Neural cell (in vitro differentiated cells): Measurements from ENCODE around the gene CAPN14. TPM values are rescaled to one million over a fixed set of nuclear protein-coding genes. Genes with fewer than 3 reads are reported as not detected.

Experiments
- H2AFZ ChIP-seq: fragments of 200-600, 300-800 bp; sonication (generic), shearing (Covaris generic); 2 replicates; pipeline ENCODE4 v1.6.0; 2014; ENCODE audit warnings: low read depth, mild to moderate bottlenecking, antibody characterized with exemption, low read length, moderate library complexity
- H3F3A ChIP-seq: fragments of 200-600 bp; shearing (Covaris generic); 2 replicates; pipeline ENCODE4 v1.6.1; 2016; ENCODE audit warnings: mild to moderate bottlenecking, moderate library complexity, mixed read lengths, antibody characterized with exemption, low read length; ENCODE audit not compliant: insufficient read depth, poor library complexity, severe bottlenecking
- H3K27ac ChIP-seq: fragments of 200-600, 300-800 bp; sonication (generic), shearing (Covaris generic); 2 replicates; pipeline ENCODE4 v1.5.1; 2014; ENCODE audit warnings: mild to moderate bottlenecking, low read length, moderate library complexity
- H3K27me3 ChIP-seq: fragments of 300-800, 200-600 bp; sonication (generic), shearing (Covaris generic); 2 replicates; pipeline ENCODE4 v1.6.0; 2014; ENCODE audit warnings: mild to moderate bottlenecking, low read depth, low read length, moderate library complexity; ENCODE audit not compliant: insufficient read depth
- H3K36me3 ChIP-seq: fragments of 300-800, 200-600 bp; sonication (generic), shearing (Covaris generic); 2 replicates; pipeline ENCODE4 v1.5.1; 2014; ENCODE audit warnings: mild to moderate bottlenecking, antibody characterized with exemption, low read length, moderate library complexity; ENCODE audit not compliant: insufficient read depth
- H3K4me2 ChIP-seq: fragments of 300-800, 200-600 bp; sonication (generic), shearing (Covaris generic); 2 replicates; pipeline ENCODE4 v1.6.0; 2014; ENCODE audit warnings: mild to moderate bottlenecking, low read length
- H3K4me3 ChIP-seq: fragments of 300-800, 200-600 bp; sonication (generic), shearing (Covaris generic); 2 replicates; pipeline ENCODE4 v1.5.1; 2014; ENCODE audit warnings: mild to moderate bottlenecking, low read length, moderate library complexity
- H3K79me2 ChIP-seq: fragments of 200-600 bp; shearing (Covaris generic); replicated peaks from 2 replicates; pipeline ENCODE4 v1.6.0; 2014; ENCODE audit warnings: mild to moderate bottlenecking, low read length, moderate library complexity; ENCODE audit not compliant: insufficient read depth
- H3K9ac ChIP-seq: fragments of 300-800, 200-600 bp; sonication (generic), shearing (Covaris generic); 2 replicates; pipeline ENCODE4 v1.6.1; 2016; ENCODE audit warnings: mild to moderate bottlenecking, low read length, mixed read lengths
- H3K9me2 ChIP-seq: fragments of 200-600 bp; shearing (Covaris generic); 2 replicates; pipeline ENCODE4 v1.6.1; 2016; ENCODE audit warnings: mild to moderate bottlenecking, low read length, mixed read lengths; ENCODE audit not compliant: insufficient read depth
- H3K9me3 ChIP-seq: fragments of 200-600, 300-800 bp; sonication (generic), shearing (Covaris generic); 2 replicates; pipeline ENCODE4 v1.6.1; 2016; ENCODE audit warnings: mild to moderate bottlenecking, mixed run types, low read length, moderate library complexity, mixed read lengths
- H4K20me1 ChIP-seq: fragments of 200-600 bp; shearing (Covaris generic); 2 replicates; pipeline ENCODE4 v1.6.1; 2016; ENCODE audit warnings: mild to moderate bottlenecking, mixed run types; ENCODE audit not compliant: insufficient read depth
- CTCF ChIP-seq: fragments of 450-650 bp; IDR thresholded peaks from 2 replicates; pipeline ENCODE4 v1.5.1; 2014; ENCODE audit warnings: antibody characterized with exemption, mild to moderate bottlenecking, moderate library complexity; ENCODE audit not compliant: poor library complexity, severe bottlenecking
- EP300 ChIP-seq: fragments of 450-650 bp; conservative IDR thresholded peaks from 2 replicates; pipeline ENCODE4 v1.6.1; 2014; ENCODE audit warnings: antibody characterized with exemption, mild to moderate bottlenecking, moderate library complexity; ENCODE audit not compliant: poor library complexity, severe bottlenecking
- EZH2 ChIP-seq: fragments of 200-600, 300-800 bp; shearing (Covaris generic), sonication (generic); IDR thresholded peaks from 2 replicates; pipeline ENCODE4 v1.6.1; 2014; ENCODE audit warnings: antibody characterized with exemption, low read length, borderline replicate concordance, mild to moderate bottlenecking; ENCODE audit not compliant: insufficient read depth, poor library complexity, severe bottlenecking
- MXI1 ChIP-seq: fragments of 450-650 bp; conservative IDR thresholded peaks from 2 replicates; pipeline ENCODE4 v1.6.1; 2014; ENCODE audit warnings: antibody characterized with exemption, mild to moderate bottlenecking; ENCODE audit not compliant: poor library complexity, severe bottlenecking
- POLR2AphosphoS5 ChIP-seq: IDR thresholded peaks from 2 replicates; pipeline ENCODE4 v1.6.1; 2012
- RAD21 ChIP-seq: fragments of 450-650 bp; conservative IDR thresholded peaks from 2 replicates; pipeline ENCODE4 v1.6.1; 2014; ENCODE audit warnings: antibody characterized with exemption, mild to moderate bottlenecking, moderate library complexity
- REST ChIP-seq: IDR thresholded peaks from 2 replicates; pipeline ENCODE4 v1.6.1; 2012; ENCODE audit warnings: borderline replicate concordance
- SMC3 ChIP-seq: fragments of 450-650 bp; conservative IDR thresholded peaks from 2 replicates; pipeline ENCODE4 v1.6.1; 2014; ENCODE audit warnings: antibody characterized with exemption, mild to moderate bottlenecking, moderate library complexity; ENCODE audit not compliant: poor library complexity
- TAF1 ChIP-seq: IDR thresholded peaks from 2 replicates; pipeline ENCODE4 v1.6.1; 2012; ENCODE audit warnings: low read depth
- polyA plus RNA-seq: library from polyadenylated mRNA; depleted of rRNA; stranded (reverse); fragments of >200 nt; gene quantifications from 2 replicates; pipeline ENCODE4 v1.2.3, GENCODE V29; 2014

The CAPN14 gene
- polyA plus RNA-seq, 1 donor from 2014 or later: 2.1 TPM

DNA sequence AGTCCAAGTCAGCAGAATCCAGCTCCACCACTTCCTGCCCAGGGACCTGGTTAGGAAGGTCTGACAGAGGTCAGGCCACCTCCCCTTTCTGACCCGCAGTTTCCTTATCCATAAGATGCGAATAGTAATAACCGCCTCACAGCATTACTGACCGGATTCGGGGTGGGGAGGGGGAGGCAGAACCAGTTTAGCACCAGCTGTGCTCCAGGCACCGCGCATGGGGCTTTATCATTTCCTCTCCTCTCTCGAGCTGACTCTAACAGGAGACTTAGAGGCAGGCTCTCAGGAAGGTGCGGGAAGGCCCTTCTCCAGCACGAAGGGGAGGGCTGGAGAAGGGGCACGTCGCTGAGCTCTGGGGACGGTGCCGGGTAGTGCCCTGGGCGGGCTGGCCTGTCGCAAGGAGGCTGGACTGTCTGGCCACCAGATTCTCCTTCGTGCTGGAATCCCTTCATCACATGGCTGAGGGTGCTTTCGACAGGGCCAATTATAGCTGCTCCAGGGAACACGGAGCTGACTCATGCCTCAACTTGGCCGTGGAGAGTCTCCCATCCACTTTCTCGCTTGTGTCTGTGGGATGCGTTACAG, 22.4 kb upstream of the CAPN14 start:
- TF ChIP-seq EP300: no peak
- TF ChIP-seq TAF1: no peak
- TF ChIP-seq SMC3: no peak
- TF ChIP-seq RAD21: no peak
- no peak for TF ChIP-seq MXI1
- no peak for TF ChIP-seq REST
- TF ChIP-seq POLR2AphosphoS5: no peak
- TF ChIP-seq CTCF: no peak
- no peak for TF ChIP-seq EZH2
- Histone ChIP-seq H3K9ac (no peak overlapping the region), H3K36me3 (no peaks in the 10 kb centered on the region), H3K9me2 (no peaks in the 10 kb centered on the region), H3K4me2 (no peak overlapping the region), H3F3A (no peaks in the 10 kb centered on the region), H3K27ac (no peak overlapping the region), H3K27me3 (no peaks in the 10 kb centered on the region), H3K79me2 (no peaks in the 10 kb centered on the region), H3K9me3 (no peaks in the 10 kb centered on the region), H4K20me1 (no peaks in the 10 kb centered on the region), H3K4me3 (no peak overlapping the region), H2AFZ (no peak overlapping the region)

GRCh38 chr2:31238906-31239592, 21.7 kb upstream of the CAPN14 start:
- H3K27ac ChIP-seq: no peak overlapping the region
- no peaks in the 10 kb centered on the region for H4K20me1 ChIP-seq
- H3K79me2 ChIP-seq: no peaks in the 10 kb centered on the region
- H3K9me3 ChIP-seq: no peaks in the 10 kb centered on the region
- H2AFZ ChIP-seq: no peak overlapping the region
- H3K27me3 ChIP-seq: no peaks in the 10 kb centered on the region
- no peaks in the 10 kb centered on the region for H3K36me3 ChIP-seq
- no peak overlapping the region for H3K4me3 ChIP-seq
- no peak overlapping the region for H3K4me2 ChIP-seq
- no peaks in the 10 kb centered on the region for H3F3A ChIP-seq
- no peak overlapping the region for H3K9ac ChIP-seq
- TF ChIP-seq RAD21: no peak
- TF ChIP-seq POLR2AphosphoS5: no peak
- TF ChIP-seq EZH2: no peak
- TF ChIP-seq REST: no peak
- TF ChIP-seq SMC3: no peak
- no peak for TF ChIP-seq CTCF
- H3K9me2 ChIP-seq: no peaks in the 10 kb centered on the region
